CD14-positive monocyte (primary cell): Measurements from ENCODE around the gene BECN2. TPM values are rescaled to one million over a fixed set of nuclear protein-coding genes. Genes with fewer than 3 reads are reported as not detected.

Experiments
- DNase-seq, 3 donors: peaks; one replicate each; pipeline ENCODE4 v3.0.0-alpha.2; 2011 to 2022
- H2AFZ ChIP-seq: 2 replicates; pipeline ENCODE4 v1.6.0; 2012; ENCODE audit warnings: mild to moderate bottlenecking, low read depth, low read length, inconsistent platforms; ENCODE audit not compliant: insufficient read depth, poor library complexity, severe bottlenecking
- H3K27ac ChIP-seq, 2 donors: 1 replicate in 1 of 2; 2 replicates in 1 of 2; pipeline ENCODE4 v1.5.1; 2012 to 2013; ENCODE audit warnings: low read length in 2 of 2, control low read depth in 1 of 2, inconsistent platforms in 1 of 2, low read depth in 1 of 2, mild to moderate bottlenecking in 1 of 2
- H3K27me3 ChIP-seq, 2 donors: one replicate each; pipeline versions ENCODE4 v1.6.0 to v1.6.1; 2011 to 2013; ENCODE audit warnings: low read length in 2 of 2; ENCODE audit not compliant: control insufficient read depth in 2 of 2, insufficient read depth in 2 of 2
- H3K36me3 ChIP-seq, 2 donors: replicated peaks in 1 of 2; 1 replicate in 1 of 2; 2 replicates in 1 of 2; pipeline versions ENCODE4 v1.5.1 to v1.6.1; 2012 to 2013; ENCODE audit warnings: low read length in 2 of 2, control low read depth in 1 of 2, inconsistent platforms in 1 of 2, mild to moderate bottlenecking in 1 of 2; ENCODE audit not compliant: insufficient read depth in 2 of 2, control insufficient read depth in 1 of 2
- H3K4me1 ChIP-seq, 2 donors: 1 replicate in 1 of 2; 2 replicates in 1 of 2; pipeline versions ENCODE4 v1.5.1 to v1.6.1; 2012 to 2013; ENCODE audit warnings: low read length in 2 of 2, control low read depth in 1 of 2, inconsistent platforms in 1 of 2, mild to moderate bottlenecking in 1 of 2, moderate library complexity in 1 of 2; ENCODE audit not compliant: insufficient read depth in 2 of 2, control insufficient read depth in 1 of 2
- H3K4me2 ChIP-seq: replicated peaks from 2 replicates; pipeline ENCODE3; 2012; ENCODE audit warnings: low read length, moderate library complexity, mild to moderate bottlenecking; ENCODE audit not compliant: poor library complexity, severe bottlenecking; ENCODE audit errors: extremely low read depth
- H3K4me3 ChIP-seq, 3 experiments: fragments of 200-600 bp in 1 of 3; sonication (generic) in 1 of 3; replicated peaks in 1 of 3; 1 replicate in 2 of 3; 2 replicates in 1 of 3; pipeline ENCODE4 v1.5.1; 2011 to 2013; ENCODE audit warnings: low read length in 3 of 3, mild to moderate bottlenecking in 3 of 3, control low read depth in 2 of 3, low read depth in 2 of 3, inconsistent platforms in 1 of 3, moderate library complexity in 1 of 3
- H3K79me2 ChIP-seq: 2 replicates; pipeline ENCODE4 v1.6.0; 2012; ENCODE audit warnings: mild to moderate bottlenecking, control low read depth, inconsistent platforms, low read length, moderate library complexity; ENCODE audit not compliant: insufficient read depth
- H3K9ac ChIP-seq: 2 replicates; pipeline ENCODE4 v1.6.0; 2017; ENCODE audit warnings: low read length, mild to moderate bottlenecking; ENCODE audit not compliant: insufficient read depth, poor library complexity, severe bottlenecking
- H3K9me3 ChIP-seq, 2 donors: replicated peaks in 1 of 2; 1 replicate in 1 of 2; 2 replicates in 1 of 2; pipeline versions ENCODE4 v1.5.1 to v1.6.1; 2012 to 2013; ENCODE audit warnings: low read length in 2 of 2, control low read depth in 1 of 2; ENCODE audit not compliant: control insufficient read depth in 1 of 2, insufficient read depth in 1 of 2
- H4K20me1 ChIP-seq: 2 replicates; pipeline ENCODE4 v1.6.0; 2012; ENCODE audit warnings: mild to moderate bottlenecking, low read length, control low read depth, moderate library complexity; ENCODE audit not compliant: insufficient read depth
- H3K27ac Mint-ChIP-seq, 7 donors: one replicate each; pipeline ENCODE4 v1.8.0; 2020; ENCODE audit warnings: mild to moderate bottlenecking in 7 of 7, mixed read lengths in 7 of 7, moderate library complexity in 6 of 7, inconsistent platforms in 2 of 7
- H3K27me3 Mint-ChIP-seq, 3 donors: one replicate each; pipeline ENCODE4 v1.8.0; 2021 to 2022; ENCODE audit warnings: low read depth in 3 of 3, mild to moderate bottlenecking in 3 of 3, mixed read lengths in 3 of 3, moderate library complexity in 3 of 3, inconsistent platforms in 1 of 3
- H3K36me3 Mint-ChIP-seq, 2 donors: one replicate each; pipeline ENCODE4 v1.8.0; 2020; ENCODE audit warnings: mixed read lengths in 2 of 2, inconsistent platforms in 1 of 2, mild to moderate bottlenecking in 1 of 2
- H3K4me1 Mint-ChIP-seq: one replicate; pipeline ENCODE4 v1.8.0; 2020; ENCODE audit warnings: mild to moderate bottlenecking, mixed read lengths
- H3K4me3 Mint-ChIP-seq, 2 donors: one replicate each; pipeline ENCODE4 v1.8.0; 2020; ENCODE audit warnings: mild to moderate bottlenecking in 2 of 2, mixed read lengths in 2 of 2, moderate library complexity in 1 of 2
- H3K9me3 Mint-ChIP-seq, 7 donors: one replicate each; pipeline ENCODE4 v1.8.0; 2020 to 2022; ENCODE audit warnings: mixed read lengths in 7 of 7, mild to moderate bottlenecking in 6 of 7, moderate library complexity in 6 of 7, inconsistent platforms in 2 of 7
- CTCF ChIP-seq: fragments of 200-600 bp; IDR thresholded peaks from one replicate; pipeline ENCODE4 v1.8.0; 2022; ENCODE audit warnings: antibody characterized with exemption, mild to moderate bottlenecking
- WGBS: methylation state at CpG from one replicate; pipeline ENCODE4 v1.1.5; 2013; ENCODE audit warnings: missing lambda C conversion rate; ENCODE audit not compliant: insufficient coverage; 5-methylcytosine and 5-hydroxymethylcytosine counted together
- intact Hi-C, 2 donors: fragments of 100-400 bp; cut with micrococcal nuclease; formaldehyde crosslinking; loops; one replicate each; pipeline versions ENCODE4 v1.15.0 to v1.15.1; 2023
- polyA plus RNA-seq, 3 donors: library from polyadenylated mRNA; depleted of rRNA in 1 of 3; unstranded in 2 of 3; stranded (reverse) in 1 of 3; fragments of 300-500 nt in 2 of 3; fragments of >200 nt in 1 of 3; fragmentation: Illumina TruSeq in 2 of 3; gene quantifications; 1 replicate in 2 of 3; 2 replicates in 1 of 3; pipeline ENCODE4 v1.2.3, GENCODE V29; 2012 to 2021

Gene BECN2
- polyA plus RNA-seq, 3 donors: not detected

GRCh38 chr1:241927321-241927720 lies 30.2 kb upstream of the BECN2 start:
- Mint-ChIP-seq H3K36me3 (no peaks in the 10 kb centered on the region), H3K27ac (no peak overlapping the region), H3K4me1 (no peaks in the 10 kb centered on the region), H3K4me3 (no peak overlapping the region), H3K9me3 (peaks cover 0 to 13% (median 3%) of the 10 kb centered on the region in 7 donors), H3K27me3 (peaks cover 0 to 2% (median 1%) of the 10 kb centered on the region in 3 donors)
- Histone ChIP-seq H3K4me2 (no peak overlapping the region), H3K36me3 (no peaks in the 10 kb centered on the region), H3K27ac (no peak overlapping the region), H3K27me3 (no peaks in the 10 kb centered on the region), H3K4me3 (no peak overlapping the region), H3K9ac (no peak overlapping the region), H3K9me3 (no peaks in the 10 kb centered on the region), H2AFZ (no peak overlapping the region), H4K20me1 (no peaks in the 10 kb centered on the region), H3K4me1 (no peaks in the 10 kb centered on the region), H3K79me2 (no peaks in the 10 kb centered on the region)
- no peak for TF ChIP-seq CTCF
- whole genome bisulfite sequencing: 85% methylated on average over 1 of the region's 4 CpGs
- no peak for DNase-seq
- intact Hi-C loops: no loop called here

GRCh38 chr1:241932845-241933244 lies 24.7 kb upstream of the BECN2 start:
- Histone ChIP-seq H3K4me3 (no peak overlapping the region), H3K27ac (no peak overlapping the region), H3K4me1 (no peaks in the 10 kb centered on the region), H3K36me3 (no peaks in the 10 kb centered on the region), H3K9me3 (no peaks in the 10 kb centered on the region), H3K79me2 (no peaks in the 10 kb centered on the region), H4K20me1 (no peaks in the 10 kb centered on the region), H3K27me3 (no peaks in the 10 kb centered on the region), H3K9ac (no peak overlapping the region), H3K4me2 (no peak overlapping the region), H2AFZ (no peak overlapping the region)
- WGBS: 68% methylated on average over 3 of the region's 6 CpGs
- Mint-ChIP-seq H3K27ac (no peak overlapping the region), H3K4me1 (no peaks in the 10 kb centered on the region), H3K27me3 (peaks cover 4 to 14% (median 11%) of the 10 kb centered on the region in 3 donors), H3K4me3 (no peak overlapping the region), H3K36me3 (no peaks in the 10 kb centered on the region), H3K9me3 (peaks cover 0 to 8% (median 3%) of the 10 kb centered on the region in 7 donors)
- no peak for TF ChIP-seq CTCF
- intact Hi-C loops: no loop called here
- no peak for DNase-seq
